HEK293 (cell line): ENCODE results near the gene FNIP1.
"Not testable (repeated sequence)": the region's sequence is repeated elsewhere in the genome, so short reads cannot be mapped to it uniquely, and the experiment has no call there.

ENCODE experiments used
- CTCF ChIA-PET: fragments of 350-600 bp; formaldehyde crosslinking; extraction: SDS; loops from one replicate; lab custom pipeline; 2021; ENCODE audit warnings: antibody characterized with exemption; lab: Yijun Ruan, JAX
- POLR2A ChIA-PET: fragments of 300-600 bp; formaldehyde crosslinking; extraction: SDS; loops from one replicate; lab custom pipeline; 2020; ENCODE audit warnings: antibody characterized with exemption, inconsistent platforms; lab: Yijun Ruan, JAX
- H3K27ac ChIP-seq: fragments of 200-500 bp; sonication (Bioruptor generic); 2 replicates; pipeline ENCODE4 v1.5.1; 2014; ENCODE audit warnings: low read depth, low read length, control low read depth, inconsistent platforms; ENCODE audit errors: extremely low read depth
- H3K36me3 ChIP-seq, 2 experiments: fragments of 200-500 bp in 1 of 2; sonication (Bioruptor generic) in 1 of 2; 1 replicate in 1 of 2; 2 replicates in 1 of 2; pipeline ENCODE4 v1.5.1; 2014 to 2017; ENCODE audit warnings: inconsistent platforms in 2 of 2, low read length in 2 of 2; ENCODE audit not compliant: control insufficient read depth in 2 of 2, insufficient read depth in 1 of 2
- H3K4me1 ChIP-seq: fragments of 200-500 bp; sonication (Bioruptor generic); 2 replicates; pipeline ENCODE4 v1.5.1; 2014; ENCODE audit warnings: mild to moderate bottlenecking, low read length, inconsistent platforms; ENCODE audit not compliant: control insufficient read depth, insufficient read depth
- H3K4me3 ChIP-seq: 2 replicates; pipeline ENCODE4 v1.5.1; 2011; ENCODE audit warnings: low read depth, mild to moderate bottlenecking, control low read depth, low read length, moderate library complexity
- H3K9me3 ChIP-seq: fragments of 200-500 bp; sonication (Bioruptor generic); 2 replicates; pipeline ENCODE4 v1.5.1; 2014; ENCODE audit warnings: low read depth, low read length, inconsistent platforms; ENCODE audit not compliant: control insufficient read depth, insufficient read depth
- CTCF ChIP-seq: fragments of 450-650 bp; formaldehyde crosslinking; IDR thresholded peaks from 2 replicates; pipeline ENCODE4 v1.5.1; 2016; ENCODE audit warnings: missing biosample characterization, missing genetic modification characterization
- PRDM1 ChIP-seq: fragments of 450-650 bp; formaldehyde crosslinking; IDR thresholded peaks from 2 replicates; pipeline ENCODE4; 2016; ENCODE audit warnings: missing biosample characterization, missing genetic modification characterization
- PRDM2 ChIP-seq: fragments of 450-650 bp; formaldehyde crosslinking; IDR thresholded peaks from 2 replicates; pipeline ENCODE4 v1.5.1; 2016; ENCODE audit warnings: missing biosample characterization, missing genetic modification characterization, borderline replicate concordance
- REPIN1 ChIP-seq: fragments of 450-650 bp; formaldehyde crosslinking; IDR thresholded peaks from 2 replicates; pipeline ENCODE4 v1.5.1; 2017; ENCODE audit warnings: missing biosample characterization, missing genetic modification characterization, low read depth
- SALL2 ChIP-seq: fragments of 450-650 bp; formaldehyde crosslinking; IDR thresholded peaks from 2 replicates; pipeline ENCODE4 v1.5.0; 2017; ENCODE audit warnings: missing biosample characterization, mild to moderate bottlenecking, missing genetic modification characterization, borderline replicate concordance
- SCRT2 ChIP-seq: fragments of 450-650 bp; formaldehyde crosslinking; IDR thresholded peaks from 2 replicates; pipeline ENCODE4 v1.5.1; 2016; ENCODE audit warnings: missing biosample characterization, missing genetic modification characterization
- SETDB1 ChIP-seq: IDR thresholded peaks from one replicate; pipeline ENCODE4 v1.6.1; 2017; ENCODE audit warnings: mild to moderate bottlenecking, low read length, moderate library complexity, mixed read lengths; ENCODE audit not compliant: insufficient read length
- ZBTB44 ChIP-seq: fragments of 450-650 bp; IDR thresholded peaks from 2 replicates; pipeline ENCODE4 v1.5.1; 2018; ENCODE audit warnings: missing biosample characterization, mild to moderate bottlenecking, missing genetic modification characterization
- ZFHX2 ChIP-seq: fragments of 450-650 bp; formaldehyde crosslinking; conservative IDR thresholded peaks from 2 replicates; pipeline ENCODE4 v1.5.1; 2016; ENCODE audit warnings: missing biosample characterization, missing genetic modification characterization
- ZFP3 ChIP-seq: fragments of 450-650 bp; formaldehyde crosslinking; IDR thresholded peaks from 2 replicates; pipeline ENCODE4 v1.5.1; 2016; ENCODE audit warnings: low read depth, missing biosample characterization, missing genetic modification characterization
- ZNF335 ChIP-seq: fragments of 450-650 bp; formaldehyde crosslinking; conservative IDR thresholded peaks from 2 replicates; pipeline ENCODE4 v1.5.1; 2016; ENCODE audit warnings: missing biosample characterization, missing genetic modification characterization
- ZNF514 ChIP-seq: fragments of 450-650 bp; formaldehyde crosslinking; IDR thresholded peaks from 2 replicates; pipeline ENCODE4 v1.5.1; 2016; ENCODE audit warnings: missing biosample characterization, missing genetic modification characterization
- ZNF585B ChIP-seq: fragments of 450-650 bp; formaldehyde crosslinking; IDR thresholded peaks from 2 replicates; pipeline ENCODE4 v1.5.1; 2016; ENCODE audit warnings: missing biosample characterization, missing genetic modification characterization
- ZNF610 ChIP-seq: fragments of 450-650 bp; formaldehyde crosslinking; IDR thresholded peaks from 2 replicates; pipeline ENCODE4 v1.5.1; 2016; ENCODE audit warnings: missing biosample characterization, missing genetic modification characterization, borderline replicate concordance
- ZNF677 ChIP-seq: fragments of 450-650 bp; IDR thresholded peaks from 2 replicates; pipeline ENCODE4 v1.5.0; 2018; ENCODE audit warnings: missing biosample characterization, mild to moderate bottlenecking, missing genetic modification characterization, moderate library complexity
- ZNF704 ChIP-seq: fragments of 450-650 bp; formaldehyde crosslinking; IDR thresholded peaks from 2 replicates; pipeline ENCODE4 v1.5.1; 2016; ENCODE audit warnings: missing biosample characterization, missing genetic modification characterization
- ZNF791 ChIP-seq: fragments of 450-650 bp; formaldehyde crosslinking; IDR thresholded peaks from 2 replicates; pipeline ENCODE4 v1.5.1; 2016; ENCODE audit warnings: missing biosample characterization, missing genetic modification characterization

Gene FNIP1

GRCh38 chr5:131845828-131846227 is 49.0 kb upstream of the FNIP1 start:
- H3K4me3 ChIP-seq: no peak overlapping the region
- POLR2A ChIA-PET: no interaction called here

GRCh38 chr5:131842971-131843370 is 46.2 kb upstream of the FNIP1 start:
- peak; percentile 86 for TF ChIP-seq ZNF585B
- CTCF ChIA-PET, H3K27ac ChIP-seq, H3K9me3 ChIP-seq, H3K4me1 ChIP-seq, H3K36me3 ChIP-seq, POLR2A ChIA-PET, H3K4me3 ChIP-seq: not testable (repeated sequence)

More at GRCh38 chr5:131845828-131846227, 49.0 kb upstream of the FNIP1 start:
- TF ChIP-seq SCRT2 (tag by site-specific recombination) (peak; percentile 71), ZBTB44 (tag by site-specific recombination) (no peak), ZFHX2 (no peak), SETDB1 (peak; percentile 39), ZFP3 (tag by site-specific recombination) (no peak), ZNF791 (tag by site-specific recombination) (peak; percentile 77)
- TF ChIP-seq, all 188 proteins: peak for 3
- Histone ChIP-seq H3K9me3 (no peaks in the 10 kb centered on the region), H3K36me3 (no peaks in the 10 kb centered on the region), H3K4me1 (no peaks in the 10 kb centered on the region), H3K27ac (no peak overlapping the region)
- CTCF ChIA-PET: no interaction called here

GRCh38 chr5:131832702-131833101 is 35.9 kb upstream of the FNIP1 start:
- H3K36me3 ChIP-seq, H3K4me1 ChIP-seq, CTCF ChIA-PET, H3K4me3 ChIP-seq, H3K27ac ChIP-seq, H3K9me3 ChIP-seq: not testable (repeated sequence)
- peak; percentile 89 for TF ChIP-seq ZNF585B
- TF ChIP-seq, all 188 proteins: peak for 1; not testable (repeated sequence) for 187
- POLR2A ChIA-PET: not testable (repeated sequence)

GRCh38 chr5:131825404-131826013 is 28.7 kb upstream of the FNIP1 start:
- TF ChIP-seq ZNF704 (tag by site-specific recombination) (no peak), SALL2 (tag by site-specific recombination) (no peak), REPIN1 (tag by site-specific recombination) (no peak), ZNF514 (tag by site-specific recombination) (no peak), ZNF677 (no peak), CTCF (tag by site-specific recombination) (no peak), ZNF610 (tag by site-specific recombination) (no peak), PRDM1 (no peak), PRDM2 (no peak), ZNF335 (no peak)
- TF ChIP-seq, all 188 proteins: peak for 0
- H3K27ac ChIP-seq: no peak overlapping the region
- H3K36me3 ChIP-seq: no peaks in the 10 kb centered on the region
- no peaks in the 10 kb centered on the region for H3K4me1 ChIP-seq
- ChIA-PET CTCF (no interaction called here), POLR2A (no interaction called here)
- H3K4me3 ChIP-seq: no peak overlapping the region
- H3K9me3 ChIP-seq: no peaks in the 10 kb centered on the region
